Ishikawa (cell line): ENCODE measurements around the gene IQCH.

Source experiments
- CEBPB ChIP-seq: IDR thresholded peaks from 2 replicates; pipeline ENCODE4 v1.6.1; 2012
- CREB1 ChIP-seq: IDR thresholded peaks from 2 replicates; pipeline ENCODE4 v1.6.1; 2012; ENCODE audit warnings: low read depth
- EGR1 ChIP-seq: IDR thresholded peaks from 2 replicates; pipeline ENCODE4 v1.6.1; 2012
- EP300 ChIP-seq: IDR thresholded peaks from 2 replicates; pipeline ENCODE4 v1.6.1; 2012; ENCODE audit warnings: borderline replicate concordance
- FOXM1 ChIP-seq: IDR thresholded peaks from 2 replicates; pipeline ENCODE4 v1.6.1; 2012; ENCODE audit warnings: low read depth, borderline replicate concordance
- MAX ChIP-seq: IDR thresholded peaks from 2 replicates; pipeline ENCODE4 v1.6.1; 2012
- NFIC ChIP-seq: IDR thresholded peaks from 2 replicates; pipeline ENCODE4 v1.6.1; 2012
- RAD21 ChIP-seq: IDR thresholded peaks from 2 replicates; pipeline ENCODE4 v1.6.1; 2012; ENCODE audit warnings: low read depth
- REST ChIP-seq: IDR thresholded peaks from 2 replicates; pipeline ENCODE4 v1.6.1; 2012; ENCODE audit warnings: low read depth, mild to moderate bottlenecking
- TAF1 ChIP-seq: IDR thresholded peaks from 2 replicates; pipeline ENCODE4 v1.6.1; 2012; ENCODE audit warnings: low read depth, mild to moderate bottlenecking
- TCF12 ChIP-seq: IDR thresholded peaks from 2 replicates; pipeline ENCODE4 v1.6.1; 2012; ENCODE audit warnings: low read depth
- TEAD4 ChIP-seq: IDR thresholded peaks from 2 replicates; pipeline ENCODE4 v1.6.1; 2012
- USF1 ChIP-seq: IDR thresholded peaks from 2 replicates; pipeline ENCODE4 v1.6.1; 2012
- YY1 ChIP-seq: IDR thresholded peaks from 2 replicates; pipeline ENCODE4 v1.6.1; 2012; ENCODE audit warnings: low read depth
- ZBTB7A ChIP-seq: IDR thresholded peaks from 2 replicates; pipeline ENCODE4 v1.6.1; 2012; ENCODE audit warnings: low read depth

Gene IQCH

GRCh38 chr15:67335026-67335425 is 80.4 kb downstream of the IQCH start:
- TF ChIP-seq RAD21 (no peak), MAX (no peak), ZBTB7A (no peak), YY1 (no peak), REST (no peak), TEAD4 (no peak), TCF12 (no peak), TAF1 (no peak), CEBPB (no peak), USF1 (no peak), NFIC (no peak), CREB1 (no peak), EGR1 (no peak), FOXM1 (no peak), EP300 (no peak)

- no peak for TF ChIP-seq TAF1
- peak; percentile 19; the same call in 1 of the 2 replicates for TF ChIP-seq CEBPB
These were observed 81.1 kb downstream of the IQCH start for GRCh38 chr15:67335534-67336222.

GRCh38 chr15:67340630-67341029 is 86.0 kb downstream of the IQCH start:
- no peak for TF ChIP-seq TCF12
- no peak for TF ChIP-seq ZBTB7A
- TF ChIP-seq MAX: no peak
- no peak for TF ChIP-seq EGR1
- no peak for TF ChIP-seq REST
- no peak for TF ChIP-seq NFIC
- TF ChIP-seq YY1: no peak
- no peak for TF ChIP-seq EP300
- no peak for TF ChIP-seq RAD21
- TF ChIP-seq TAF1: no peak
- TF ChIP-seq CREB1: no peak
- no peak for TF ChIP-seq USF1
- TF ChIP-seq TEAD4: no peak
- no peak for TF ChIP-seq CEBPB
- no peak for TF ChIP-seq FOXM1

GRCh38 chr15:67341539-67341938 is 87.0 kb downstream of the IQCH start:
- TF ChIP-seq MAX (no peak), TCF12 (no peak), CEBPB (no peak), FOXM1 (no peak), EP300 (no peak), YY1 (no peak), RAD21 (no peak), TAF1 (no peak), NFIC (no peak), EGR1 (no peak), USF1 (no peak), ZBTB7A (no peak), TEAD4 (no peak), REST (no peak), CREB1 (no peak)
